Tibial nerve (tissue), 4 donors: ENCODE results near the gene FOXI1. TPM values are rescaled to one million over a fixed set of nuclear protein-coding genes. Genes with fewer than 3 reads are reported as not detected.

ENCODE experiments used
- DNase-seq, 2 donors: peaks; one replicate each; pipeline ENCODE4 v3.0.0-alpha.2; 2019; ENCODE audit warnings: low spot score in 2 of 2
- H3K27ac ChIP-seq, 4 donors: fragments of 200-600 bp; sonication (generic) in 3 of 4; one replicate each; pipeline ENCODE4 v1.5.1; 2017 to 2019; ENCODE audit warnings: mild to moderate bottlenecking in 1 of 4
- H3K27me3 ChIP-seq, 2 donors: fragments of 200-600 bp; sonication (generic) in 1 of 2; one replicate each; pipeline versions ENCODE4 v1.5.1 to v1.6.0; 2017 to 2019
- H3K36me3 ChIP-seq, 3 donors: fragments of 200-600 bp; sonication (generic); one replicate each; pipeline ENCODE4 v1.5.1; 2018 to 2019
- H3K4me1 ChIP-seq, 4 donors: fragments of 200-600 bp; sonication (generic) in 3 of 4; one replicate each; pipeline ENCODE4 v1.5.1; 2017 to 2019
- H3K4me3 ChIP-seq, 4 donors: fragments of 200-600 bp; sonication (generic) in 3 of 4; one replicate each; pipeline ENCODE4 v1.5.1; 2017 to 2019; ENCODE audit warnings: mild to moderate bottlenecking in 1 of 4, moderate library complexity in 1 of 4
- H3K9me3 ChIP-seq, 4 donors: fragments of 200-600 bp; sonication (generic) in 3 of 4; one replicate each; pipeline ENCODE4 v1.5.1; 2017 to 2019
- CTCF ChIP-seq, 5 experiments: fragments of 200-600 bp in 3 of 5; fragments of 450-650 bp in 2 of 5; sonication (generic) in 3 of 5; IDR thresholded peaks; one replicate each; pipeline ENCODE4 v1.5.1; 2016 to 2019; ENCODE audit warnings: antibody characterized with exemption in 5 of 5, mild to moderate bottlenecking in 3 of 5, moderate library complexity in 2 of 5
- EP300 ChIP-seq, 2 donors: sonication (generic); formaldehyde crosslinking; IDR thresholded peaks; one replicate each; pipeline ENCODE4 v1.6.1; 2017; ENCODE audit warnings: antibody characterized with exemption in 2 of 2, mild to moderate bottlenecking in 1 of 2
- POLR2A ChIP-seq, 2 donors: fragments of 450-650 bp; IDR thresholded peaks; one replicate each; pipeline ENCODE4 v1.6.1; 2017; ENCODE audit warnings: antibody characterized with exemption in 2 of 2, mild to moderate bottlenecking in 2 of 2, moderate library complexity in 2 of 2
- WGBS, 2 donors: methylation state at CpG; one replicate each; pipeline ENCODE4 v1.1.5; 2018; 5-methylcytosine and 5-hydroxymethylcytosine counted together
- total RNA-seq, 4 donors: library from RNA; depleted of rRNA; stranded (reverse); fragments of >200 nt; gene quantifications; one replicate each; pipeline ENCODE4 v1.1.0, GENCODE V29; 2016

Gene FOXI1
- total RNA-seq, 4 donors from 2014 or later, result 0.44 TPM; not detected in 3

- no peaks in the 10 kb centered on the region for H3K4me1 ChIP-seq
- WGBS, 2 donors, result 58 to 76% methylated on average over 7 of the region's 7 CpGs
- H3K27ac ChIP-seq, result no peak overlapping the region
- TF ChIP-seq EP300 (IDR thresholded peaks at IDR 0.05) (no peak), CTCF (IDR thresholded peaks at IDR 0.05) (no peak), POLR2A (IDR thresholded peaks at IDR 0.05) (no peak)
- no peak overlapping the region for H3K4me3 ChIP-seq
- H3K9me3 ChIP-seq, result no peaks in the 10 kb centered on the region
- H3K36me3 ChIP-seq, result no peaks in the 10 kb centered on the region
- DNase-seq, result no peak
- no peaks in the 10 kb centered on the region for H3K27me3 ChIP-seq
Observed at GRCh38 chr5:170075696-170076095, 30.0 kb upstream of the FOXI1 start.

GRCh38 chr5:170076211-170076610 lies 29.5 kb upstream of the FOXI1 start:
- Histone ChIP-seq H3K36me3 (no peaks in the 10 kb centered on the region), H3K4me1 (no peaks in the 10 kb centered on the region), H3K9me3 (no peaks in the 10 kb centered on the region), H3K27ac (no peak overlapping the region), H3K4me3 (no peak overlapping the region), H3K27me3 (no peaks in the 10 kb centered on the region)
- no peak for TF ChIP-seq CTCF (IDR thresholded peaks at IDR 0.05)
- no peak for TF ChIP-seq POLR2A (IDR thresholded peaks at IDR 0.05)
- TF ChIP-seq EP300 (IDR thresholded peaks at IDR 0.05), result no peak
- WGBS, 2 donors, result 63 to 68% methylated on average over 1 of the region's 1 CpG
- DNase-seq, result no peak

- no peak overlapping the region for H3K4me3 ChIP-seq
- no peaks in the 10 kb centered on the region for H3K36me3 ChIP-seq
- no peak for TF ChIP-seq CTCF (IDR thresholded peaks at IDR 0.05)
- TF ChIP-seq EP300 (IDR thresholded peaks at IDR 0.05), result no peak
- no peak for TF ChIP-seq POLR2A (IDR thresholded peaks at IDR 0.05)
- no peak for DNase-seq
- H3K9me3 ChIP-seq, result no peaks in the 10 kb centered on the region
- no peaks in the 10 kb centered on the region for H3K27me3 ChIP-seq
- H3K27ac ChIP-seq, result no peak overlapping the region
- H3K4me1 ChIP-seq, result no peaks in the 10 kb centered on the region
Observed at GRCh38 chr5:170076739-170077138, 29.0 kb upstream of the FOXI1 start.

- no peaks in the 10 kb centered on the region for H3K27me3 ChIP-seq
- no peak overlapping the region for H3K4me3 ChIP-seq
- no peak overlapping the region for H3K27ac ChIP-seq
- no peaks in the 10 kb centered on the region for H3K36me3 ChIP-seq
- H3K9me3 ChIP-seq, result no peaks in the 10 kb centered on the region
- no peak for TF ChIP-seq CTCF (IDR thresholded peaks at IDR 0.05)
- H3K4me1 ChIP-seq, result no peaks in the 10 kb centered on the region
- DNase-seq, result no peak
- 83 to 89% methylated on average over 5 of the region's 5 CpGs for WGBS, 2 donors
Observed at GRCh38 chr5:170077526-170077925, 28.2 kb upstream of the FOXI1 start.

- WGBS, 2 donors, result 75 to 76% methylated on average over 3 of the region's 3 CpGs
- no peaks in the 10 kb centered on the region for H3K4me1 ChIP-seq
- no peak for DNase-seq
- no peaks in the 10 kb centered on the region for H3K36me3 ChIP-seq
- no peaks in the 10 kb centered on the region for H3K9me3 ChIP-seq
- H3K27ac ChIP-seq, result no peak overlapping the region
- H3K27me3 ChIP-seq, result no peaks in the 10 kb centered on the region
- TF ChIP-seq POLR2A (IDR thresholded peaks at IDR 0.05) (no peak), CTCF (IDR thresholded peaks at IDR 0.05) (no peak), EP300 (IDR thresholded peaks at IDR 0.05) (no peak)
- H3K4me3 ChIP-seq, result no peak overlapping the region
Observed at GRCh38 chr5:170078458-170078857, 27.2 kb upstream of the FOXI1 start.
